Left hindlimb (tissue), 1 donor: ENCODE data around the gene CCDC71.

Experiments
- DNase-seq: peaks from one replicate; pipeline ENCODE4 v3.0.0-alpha.2; 2018

CCDC71 gene

GRCh38 chr3:49165771-49166751 lies at the start of gene CCDC71:
CCDC71 (minus strand) TSS chr3:49166331; CDS start chr3:49164208, 2,123 bp downstream.
- peak; percentile 85 for DNase-seq

GRCh38 chr3:49213998-49214397 lies 47.9 kb upstream of the CCDC71 start:
- DNase-seq = no peak

GRCh38 chr3:49213541-49213943 lies 47.4 kb upstream of the CCDC71 start:
- DNase-seq = no peak

GRCh38 chr3:49199900-49200281 lies 33.8 kb upstream of the CCDC71 start:
- no peak for DNase-seq

- peak; percentile 95 for DNase-seq
These were observed 33.2 kb upstream of the CCDC71 start for GRCh38 chr3:49199239-49199899.

- DNase-seq = no peak
These were observed 32.6 kb upstream of the CCDC71 start for GRCh38 chr3:49198611-49199230.

GRCh38 chr3:49198161-49198560 lies 32.0 kb upstream of the CCDC71 start:
- DNase-seq = no peak

- no peak for DNase-seq
These were observed 25.6 kb upstream of the CCDC71 start for GRCh38 chr3:49191741-49192140.

GRCh38 chr3:49183873-49184272 lies 17.7 kb upstream of the CCDC71 start:
- DNase-seq = no peak

- DNase-seq = no peak
These were observed 16.6 kb upstream of the CCDC71 start for GRCh38 chr3:49182682-49183081.

GRCh38 chr3:49181351-49181750 lies 15.2 kb upstream of the CCDC71 start:
- no peak for DNase-seq

- DNase-seq = no peak
These were observed 14.0 kb upstream of the CCDC71 start for GRCh38 chr3:49180116-49180515.

GRCh38 chr3:49177073-49177472 lies 10.9 kb upstream of the CCDC71 start:
- DNase-seq = no peak

- no peak for DNase-seq
These were observed 9.4 kb upstream of the CCDC71 start for GRCh38 chr3:49175530-49175929.

GRCh38 chr3:49174397-49174985 lies 8.4 kb upstream of the CCDC71 start:
- no peak for DNase-seq

- DNase-seq = no peak
These were observed 7.7 kb upstream of the CCDC71 start for GRCh38 chr3:49173792-49174170.

GRCh38 chr3:49173116-49173791 lies 7.1 kb upstream of the CCDC71 start:
- peak; percentile 68 for DNase-seq

GRCh38 chr3:49172551-49173041 lies 6.5 kb upstream of the CCDC71 start:
- DNase-seq = no peak

GRCh38 chr3:49171775-49172500 lies 5.8 kb upstream of the CCDC71 start:
- DNase-seq = no peak

GRCh38 chr3:49171119-49171774 lies 5.1 kb upstream of the CCDC71 start, which contains the start of gene KLHDC8B:
KLHDC8B (plus strand) TSS chr3:49171598; CDS start chr3:49172770, 1,172 bp downstream.
- peak; percentile 90 for DNase-seq

- DNase-seq = no peak
These were observed 4.6 kb upstream of the CCDC71 start for GRCh38 chr3:49170744-49171118.
